HepG2 (cell line): ENCODE measurements around the gene ODAPH. TPM values are rescaled to one million over a fixed set of nuclear protein-coding genes. Genes with fewer than 3 reads are reported as not detected.

Experiments used
- ATAC-seq: fragments of 200-7000 bp; cut with Tn5 transposase; 3 replicates; pipeline ENCODE4 v1.9.1; 2020; ENCODE audit warnings: mild to moderate bottlenecking, moderate library complexity
- BruUV-seq: library from RNA; stranded (reverse); fragments of 400-500 nt; replicated peaks from 2 replicates; lab custom pipeline; 2021; lab: Mats Ljungman, UMichigan
- CTCF ChIA-PET: fragments of 300-600 bp; formaldehyde crosslinking; extraction: SDS; loops from one replicate; lab custom pipeline; 2021; ENCODE audit warnings: low total read pairs, inconsistent platforms, low intra/inter-chr PET ratio; lab: Yijun Ruan, JAX
- POLR2A ChIA-PET: fragments of 350-600 bp; sonication (Branson Sonifier 250); formaldehyde crosslinking; loops from one replicate; lab custom pipeline; 2020; ENCODE audit warnings: antibody characterized with exemption, inconsistent platforms; lab: Yijun Ruan, JAX
- DNase-seq: peaks from one replicate; pipeline ENCODE4 v3.0.0-alpha.2; 2015; ENCODE audit warnings: low spot score
- FAIRE-seq: peaks from 3 replicates; lab custom pipeline; 2011; peaks lifted over from hg19 to GRCh38; lab: Jason Lieb, UNC
- H2AFZ ChIP-seq: one replicate; pipeline ENCODE4 v1.6.1; 2011; ENCODE audit warnings: low read length, inconsistent platforms
- H3K27ac ChIP-seq: fragments of 300-600 bp; 3 replicates; pipeline ENCODE4 v1.8.0; 2011; ENCODE audit warnings: mixed run types, mild to moderate bottlenecking, mixed read lengths, low read length, inconsistent platforms; ENCODE audit not compliant: insufficient read depth; ENCODE audit errors: extremely low read length
- H3K27me3 ChIP-seq, 2 experiments: fragments of 200-600 bp in 1 of 2; 2 replicates in 1 of 2; 3 replicates in 1 of 2; pipeline versions ENCODE4 v1.6.0 to v1.8.0; 2011; ENCODE audit warnings: low read length in 2 of 2, mild to moderate bottlenecking in 2 of 2, moderate library complexity in 2 of 2, inconsistent platforms in 1 of 2; ENCODE audit not compliant: insufficient read depth in 2 of 2, control insufficient read depth in 1 of 2
- H3K36me3 ChIP-seq, 2 experiments: fragments of 200-600 bp in 1 of 2; replicated peaks in 1 of 2; 2 replicates in 1 of 2; 3 replicates in 1 of 2; pipeline versions ENCODE4 v1.5.1 to v1.8.0; 2011; ENCODE audit warnings: low read length in 2 of 2, inconsistent platforms in 1 of 2; ENCODE audit not compliant: insufficient read depth in 2 of 2, control insufficient read depth in 1 of 2
- H3K4me1 ChIP-seq: 2 replicates; pipeline ENCODE4 v1.5.1; 2012; ENCODE audit warnings: low read length, inconsistent platforms; ENCODE audit not compliant: insufficient read depth
- H3K4me2 ChIP-seq: 2 replicates; pipeline ENCODE4 v1.6.0; 2011; ENCODE audit warnings: low read depth, low read length, inconsistent platforms
- H3K4me3 ChIP-seq, 3 experiments: fragments of 200-600 bp in 1 of 3; sonication (generic), shearing (Covaris generic) in 1 of 3; replicated peaks in 1 of 3; 2 replicates each; pipeline ENCODE4 v1.5.1; 2011 to 2016; ENCODE audit warnings: low read length in 3 of 3, inconsistent platforms in 2 of 3, low read depth in 2 of 3, mild to moderate bottlenecking in 2 of 3, control low read depth in 1 of 3, mixed read lengths in 1 of 3; ENCODE audit not compliant: insufficient read depth in 1 of 3
- H3K79me2 ChIP-seq: one replicate; pipeline ENCODE4 v1.6.1; 2011; ENCODE audit warnings: low read length, inconsistent platforms; ENCODE audit not compliant: insufficient read depth
- H3K9ac ChIP-seq: 2 replicates; pipeline ENCODE4 v1.6.0; 2011; ENCODE audit warnings: mild to moderate bottlenecking, low read depth, low read length, inconsistent platforms; ENCODE audit not compliant: insufficient read depth
- H3K9me3 ChIP-seq: 2 replicates; pipeline ENCODE4 v1.5.1; 2012; ENCODE audit warnings: mild to moderate bottlenecking, low read length
- H4K20me1 ChIP-seq: 2 replicates; pipeline ENCODE4 v1.6.0; 2011; ENCODE audit warnings: inconsistent platforms, mild to moderate bottlenecking, low read length, moderate library complexity; ENCODE audit not compliant: insufficient read depth
- CREM ChIP-seq, 2 experiments: sonication (generic) in 1 of 2; formaldehyde crosslinking in 1 of 2; IDR thresholded peaks; 2 replicates each; pipeline versions ENCODE4 v1.4.0 to v1.6.1; 2016 to 2020; ENCODE audit warnings: antibody characterized with exemption in 1 of 2, mild to moderate bottlenecking in 1 of 2, missing genetic modification reagents in 1 of 2
- FOXM1 ChIP-seq: sonication (generic); formaldehyde crosslinking; IDR thresholded peaks from 2 replicates; pipeline ENCODE4 v1.5.0; 2020; ENCODE audit warnings: missing genetic modification reagents
- GLI4 ChIP-seq: sonication (generic); formaldehyde crosslinking; IDR thresholded peaks from 2 replicates; pipeline ENCODE4 v1.5.1; 2020; ENCODE audit warnings: missing genetic modification reagents, mild to moderate bottlenecking, moderate library complexity, borderline replicate concordance
- PAWR ChIP-seq: sonication (generic); formaldehyde crosslinking; IDR thresholded peaks from 2 replicates; pipeline ENCODE4 v1.4.0; 2020; ENCODE audit warnings: missing genetic modification reagents, mild to moderate bottlenecking, borderline replicate concordance
- SETDB1 ChIP-seq: sonication (generic); formaldehyde crosslinking; IDR thresholded peaks from 2 replicates; pipeline ENCODE4 v1.5.1; 2020; ENCODE audit warnings: missing genetic modification reagents, mild to moderate bottlenecking, borderline replicate concordance
- TRIM24 ChIP-seq: sonication (generic); formaldehyde crosslinking; IDR thresholded peaks from 2 replicates; pipeline ENCODE4 v1.8.0; 2022; ENCODE audit warnings: mild to moderate bottlenecking, missing genetic modification reagents
- YY1 ChIP-seq: IDR thresholded peaks from 2 replicates; pipeline ENCODE4 v1.6.1; 2011; ENCODE audit warnings: low read length, low read depth, moderate library complexity, mild to moderate bottlenecking; ENCODE audit not compliant: insufficient read depth, insufficient replicate concordance
- ZNF17 ChIP-seq: sonication (generic); formaldehyde crosslinking; IDR thresholded peaks from 2 replicates; pipeline ENCODE4 v1.5.0; 2020; ENCODE audit warnings: mild to moderate bottlenecking, missing genetic modification reagents
- ZNF224 ChIP-seq: sonication (generic); formaldehyde crosslinking; IDR thresholded peaks from 2 replicates; pipeline ENCODE4 v1.5.0; 2020; ENCODE audit warnings: mild to moderate bottlenecking, missing genetic modification reagents
- ZNF383 ChIP-seq: sonication (generic); formaldehyde crosslinking; IDR thresholded peaks from 2 replicates; pipeline ENCODE4 v1.4.0; 2020; ENCODE audit warnings: missing genetic modification reagents, mild to moderate bottlenecking, borderline replicate concordance
- ZNF772 ChIP-seq: sonication (generic); formaldehyde crosslinking; IDR thresholded peaks from 2 replicates; pipeline ENCODE4 v1.5.0; 2020; ENCODE audit warnings: mild to moderate bottlenecking, missing genetic modification reagents
- WGBS: methylation state at CpG from one replicate; pipeline ENCODE4 v1.1.6; 2017; ENCODE audit warnings: low lambda C conversion rate; 5-methylcytosine and 5-hydroxymethylcytosine counted together
- in situ Hi-C: cut with HindIII; loops from 2 replicates; pipeline ENCODE4 v1.10.0; 2017; ENCODE audit warnings: low pct_unique_long_range_greater_than_20kb; ENCODE audit not compliant: extremely low pct_ligation_motif_present
- intact Hi-C: fragments of 100-400 bp; cut with micrococcal nuclease; formaldehyde crosslinking; loops from one replicate; pipeline ENCODE4 v1.10.0; 2022; ENCODE audit not compliant: unreplicated experiment
- polyA plus RNA-seq, 8 experiments: library from polyadenylated mRNA; depleted of rRNA in 3 of 8; stranded (reverse) in 7 of 8; unstranded in 1 of 8; fragments of >200 nt; fragmentation: Illumina TruSeq in 4 of 8; extraction: Trizol in 4 of 8; gene quantifications; 2 replicates each; pipeline versions ENCODE4 v1.2.1 to v1.2.3, GENCODE V29; 2011 to 2016; ENCODE audit warnings: low read depth in 4 of 8, missing spikeins in 1 of 8, mixed read lengths in 1 of 8; ENCODE audit not compliant: insufficient read depth in 1 of 8
- total RNA-seq, 5 experiments: library from RNA; depleted of rRNA; stranded (reverse); fragments of >200 nt; fragmentation: Illumina TruSeq; extraction: Trizol; gene quantifications; 2 replicates each; pipeline ENCODE4 v1.2.3, GENCODE V29; 2016; ENCODE audit warnings: low read depth in 1 of 5
- TF ChIP-seq, protein P1 (sequence below): sonication (generic); formaldehyde crosslinking; IDR thresholded peaks from 2 replicates; pipeline ENCODE4 v1.5.0; 2020; ENCODE audit warnings: mild to moderate bottlenecking, missing genetic modification reagents, borderline replicate concordance
- TF ChIP-seq, protein P2 (sequence below): sonication (generic); formaldehyde crosslinking; conservative IDR thresholded peaks from 2 replicates; pipeline ENCODE4 v1.8.0; 2022; ENCODE audit warnings: missing genetic modification reagents
- TF ChIP-seq, protein P3 (sequence below): IDR thresholded peaks from 2 replicates; pipeline ENCODE4 v1.6.1; 2016; ENCODE audit warnings: missing compliant biosample characterization, missing genetic modification reagents, borderline replicate concordance
- TF ChIP-seq, protein P4 (sequence below): sonication (generic); formaldehyde crosslinking; IDR thresholded peaks from 2 replicates; pipeline ENCODE4 v1.9.0; 2021; ENCODE audit warnings: missing genetic modification reagents, borderline replicate concordance

ODAPH gene
- total and polyA plus RNA-seq, 2 of the 13 experiments (the other 11 are each of a cell fraction or from before 2014, with no cell fraction given): 0.50 TPM; not detected in 1

DNA sequence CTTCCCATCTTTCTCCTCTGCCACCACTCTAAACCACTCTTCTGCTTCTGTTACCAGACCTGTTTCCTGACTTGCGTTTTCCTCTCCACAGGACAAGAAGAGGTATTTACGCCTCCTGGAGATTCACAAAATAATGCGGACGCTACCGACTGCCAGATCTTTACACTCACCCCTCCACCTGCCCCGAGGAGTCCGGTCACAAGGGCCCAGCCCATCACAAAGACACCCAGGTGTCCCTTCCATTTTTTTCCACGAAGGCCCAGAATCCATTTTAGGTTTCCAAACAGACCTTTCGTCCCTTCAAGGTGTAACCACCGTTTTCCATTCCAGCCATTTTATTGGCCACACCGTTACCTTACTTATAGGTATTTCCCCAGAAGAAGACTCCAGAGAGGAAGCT is 8.2 kb downstream of the ODAPH start:
- CTCF ChIA-PET: no interaction called here
- no TSS peak for BruUV-seq
- intact Hi-C loops: no loop called here
- POLR2A ChIA-PET: no interaction called here
- Histone ChIP-seq H3K79me2 (no peaks in the 10 kb centered on the region), H3K4me2 (no peak overlapping the region), H3K9me3 (no peaks in the 10 kb centered on the region), H3K36me3 (no peaks in the 10 kb centered on the region), H3K4me1 (no peaks in the 10 kb centered on the region), H3K9ac (no peak overlapping the region), H3K27ac (no peak overlapping the region), H2AFZ (no peak overlapping the region), H4K20me1 (no peaks in the 10 kb centered on the region), H3K4me3 (no peak overlapping the region), H3K27me3 (peaks cover 1 to 4% of the 10 kb centered on the region in 2 experiments; a peak in 1 of 5 replicates)
- 50% methylated on average over 11 of the region's 11 CpGs for WGBS
- ATAC-seq: no peak
- no peak for DNase-seq
- in situ Hi-C loops: no loop called here
- FAIRE-seq: no peak
- TF ChIP-seq, protein P1, sequence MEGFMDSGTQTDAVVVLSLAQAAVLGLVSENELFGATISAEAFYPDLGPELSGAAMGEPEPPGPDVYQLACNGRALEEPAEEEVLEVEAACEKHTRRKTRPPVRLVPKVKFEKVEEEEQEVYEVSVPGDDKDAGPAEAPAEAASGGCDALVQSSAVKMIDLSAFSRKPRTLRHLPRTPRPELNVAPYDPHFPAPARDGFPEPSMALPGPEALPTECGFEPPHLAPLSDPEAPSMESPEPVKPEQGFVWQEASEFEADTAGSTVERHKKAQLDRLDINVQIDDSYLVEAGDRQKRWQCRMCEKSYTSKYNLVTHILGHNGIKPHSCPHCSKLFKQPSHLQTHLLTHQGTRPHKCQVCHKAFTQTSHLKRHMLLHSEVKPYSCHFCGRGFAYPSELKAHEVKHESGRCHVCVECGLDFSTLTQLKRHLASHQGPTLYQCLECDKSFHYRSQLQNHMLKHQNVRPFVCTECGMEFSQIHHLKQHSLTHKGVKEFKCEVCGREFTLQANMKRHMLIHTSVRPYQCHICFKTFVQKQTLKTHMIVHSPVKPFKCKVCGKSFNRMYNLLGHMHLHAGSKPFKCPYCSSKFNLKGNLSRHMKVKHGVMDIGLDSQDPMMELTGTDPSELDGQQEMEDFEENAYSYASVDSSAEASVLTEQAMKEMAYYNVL (CRISPR knock-in tag): no peak
- TF ChIP-seq GLI4 (CRISPR knock-in tag) (no peak), ZNF383 (CRISPR knock-in tag) (no peak), PAWR (CRISPR knock-in tag) (no peak), ZNF772 (CRISPR knock-in tag) (no peak), ZNF224 (CRISPR knock-in tag) (no peak), ZNF17 (CRISPR knock-in tag) (no peak), TRIM24 (CRISPR knock-in tag) (no peak), SETDB1 (CRISPR knock-in tag) (no peak), FOXM1 (CRISPR knock-in tag) (no peak), YY1 (no peak), CREM (IDR thresholded peaks at IDR 0.05) (no peak), CREM (CRISPR knock-in tag; IDR thresholded peaks at IDR 0.05) (no peak)
- TF ChIP-seq, protein P2, sequence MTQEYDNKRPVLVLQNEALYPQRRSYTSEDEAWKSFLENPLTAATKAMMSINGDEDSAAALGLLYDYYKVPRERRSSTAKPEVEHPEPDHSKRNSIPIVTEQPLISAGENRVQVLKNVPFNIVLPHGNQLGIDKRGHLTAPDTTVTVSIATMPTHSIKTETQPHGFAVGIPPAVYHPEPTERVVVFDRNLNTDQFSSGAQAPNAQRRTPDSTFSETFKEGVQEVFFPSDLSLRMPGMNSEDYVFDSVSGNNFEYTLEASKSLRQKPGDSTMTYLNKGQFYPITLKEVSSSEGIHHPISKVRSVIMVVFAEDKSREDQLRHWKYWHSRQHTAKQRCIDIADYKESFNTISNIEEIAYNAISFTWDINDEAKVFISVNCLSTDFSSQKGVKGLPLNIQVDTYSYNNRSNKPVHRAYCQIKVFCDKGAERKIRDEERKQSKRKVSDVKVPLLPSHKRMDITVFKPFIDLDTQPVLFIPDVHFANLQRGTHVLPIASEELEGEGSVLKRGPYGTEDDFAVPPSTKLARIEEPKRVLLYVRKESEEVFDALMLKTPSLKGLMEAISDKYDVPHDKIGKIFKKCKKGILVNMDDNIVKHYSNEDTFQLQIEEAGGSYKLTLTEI: no peak
- TF ChIP-seq, protein P3, sequence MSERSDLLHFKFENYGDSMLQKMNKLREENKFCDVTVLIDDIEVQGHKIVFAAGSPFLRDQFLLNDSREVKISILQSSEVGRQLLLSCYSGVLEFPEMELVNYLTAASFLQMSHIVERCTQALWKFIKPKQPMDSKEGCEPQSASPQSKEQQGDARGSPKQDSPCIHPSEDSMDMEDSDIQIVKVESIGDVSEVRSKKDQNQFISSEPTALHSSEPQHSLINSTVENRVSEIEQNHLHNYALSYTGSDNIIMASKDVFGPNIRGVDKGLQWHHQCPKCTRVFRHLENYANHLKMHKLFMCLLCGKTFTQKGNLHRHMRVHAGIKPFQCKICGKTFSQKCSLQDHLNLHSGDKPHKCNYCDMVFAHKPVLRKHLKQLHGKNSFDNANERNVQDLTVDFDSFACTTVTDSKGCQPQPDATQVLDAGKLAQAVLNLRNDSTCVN (CRISPR knock-in tag): no peak
- TF ChIP-seq, protein P4, sequence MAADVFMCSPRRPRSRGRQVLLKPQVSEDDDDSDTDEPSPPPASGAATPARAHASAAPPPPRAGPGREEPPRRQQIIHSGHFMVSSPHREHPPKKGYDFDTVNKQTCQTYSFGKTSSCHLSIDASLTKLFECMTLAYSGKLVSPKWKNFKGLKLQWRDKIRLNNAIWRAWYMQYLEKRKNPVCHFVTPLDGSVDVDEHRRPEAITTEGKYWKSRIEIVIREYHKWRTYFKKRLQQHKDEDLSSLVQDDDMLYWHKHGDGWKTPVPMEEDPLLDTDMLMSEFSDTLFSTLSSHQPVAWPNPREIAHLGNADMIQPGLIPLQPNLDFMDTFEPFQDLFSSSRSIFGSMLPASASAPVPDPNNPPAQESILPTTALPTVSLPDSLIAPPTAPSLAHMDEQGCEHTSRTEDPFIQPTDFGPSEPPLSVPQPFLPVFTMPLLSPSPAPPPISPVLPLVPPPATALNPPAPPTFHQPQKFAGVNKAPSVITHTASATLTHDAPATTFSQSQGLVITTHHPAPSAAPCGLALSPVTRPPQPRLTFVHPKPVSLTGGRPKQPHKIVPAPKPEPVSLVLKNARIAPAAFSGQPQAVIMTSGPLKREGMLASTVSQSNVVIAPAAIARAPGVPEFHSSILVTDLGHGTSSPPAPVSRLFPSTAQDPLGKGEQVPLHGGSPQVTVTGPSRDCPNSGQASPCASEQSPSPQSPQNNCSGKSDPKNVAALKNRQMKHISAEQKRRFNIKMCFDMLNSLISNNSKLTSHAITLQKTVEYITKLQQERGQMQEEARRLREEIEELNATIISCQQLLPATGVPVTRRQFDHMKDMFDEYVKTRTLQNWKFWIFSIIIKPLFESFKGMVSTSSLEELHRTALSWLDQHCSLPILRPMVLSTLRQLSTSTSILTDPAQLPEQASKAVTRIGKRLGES (CRISPR knock-in tag): no peak
